Endothelial cell of umbilical vein (primary cell): ENCODE measurements around the gene COPS7A. TPM values are rescaled to one million over a fixed set of nuclear protein-coding genes. Genes with fewer than 3 reads are reported as not detected.

ENCODE experiments used
- BruUV-seq: library from RNA; stranded (reverse); fragments of 400-500 nt; replicated peaks from 2 replicates; lab custom pipeline; 2021; lab: Mats Ljungman, UMichigan
- CTCF ChIA-PET: fragments of 300-600, 350-600 bp; sonication (Branson Sonifier 250); formaldehyde crosslinking; loops from one replicate; lab custom pipeline; 2021; ENCODE audit warnings: antibody characterized with exemption, inconsistent platforms; lab: Charles Lee
- POLR2A ChIA-PET: fragments of 300-600, 350-600 bp; sonication (Branson Sonifier 250); formaldehyde crosslinking; loops from one replicate; lab custom pipeline; 2021; ENCODE audit warnings: antibody characterized with exemption, inconsistent platforms; lab: Charles Lee
- DNase-seq: peaks from one replicate; pipeline ENCODE4 v3.0.0-alpha.2; 2011; ENCODE audit warnings: low read depth, low spot score
- FAIRE-seq: peaks from 2 replicates; lab custom pipeline; 2011; peaks lifted over from hg19 to GRCh38; lab: Jason Lieb, UNC
- H2AFZ ChIP-seq: 2 replicates; pipeline ENCODE4 v1.6.0; 2012; ENCODE audit warnings: low read depth, low read length, control low read depth, inconsistent platforms
- H3K27ac ChIP-seq: 2 replicates; pipeline ENCODE4 v1.5.1; 2011; ENCODE audit warnings: low read depth, mild to moderate bottlenecking, control low read depth, low read length, moderate library complexity; ENCODE audit not compliant: insufficient read depth
- H3K27me3 ChIP-seq, 2 experiments: 2 replicates each; pipeline versions ENCODE4 v1.6.0 to v1.6.1; 2011; ENCODE audit warnings: low read length in 2 of 2, mixed read lengths in 1 of 2; ENCODE audit not compliant: control insufficient read depth in 2 of 2, insufficient read depth in 2 of 2
- H3K36me3 ChIP-seq, 2 experiments: 2 replicates in 1 of 2; 3 replicates in 1 of 2; pipeline ENCODE4 v1.5.1; 2011; ENCODE audit warnings: low read length in 2 of 2, mild to moderate bottlenecking in 1 of 2, moderate library complexity in 1 of 2; ENCODE audit not compliant: control insufficient read depth in 2 of 2, insufficient read depth in 2 of 2; ENCODE audit errors: extremely low read depth in 1 of 2
- H3K4me1 ChIP-seq: 3 replicates; pipeline ENCODE4 v1.5.1; 2011; ENCODE audit warnings: mild to moderate bottlenecking, low read length; ENCODE audit not compliant: control insufficient read depth, insufficient read depth; ENCODE audit errors: extremely low read depth
- H3K4me2 ChIP-seq: 2 replicates; pipeline ENCODE4 v1.6.1; 2011; ENCODE audit warnings: low read length, control low read depth, mixed read lengths; ENCODE audit not compliant: insufficient read depth
- H3K4me3 ChIP-seq, 3 experiments: fragments of 200-600 bp in 1 of 3; sonication (generic), shearing (Covaris generic) in 1 of 3; replicated peaks in 1 of 3; 2 replicates each; pipeline ENCODE4 v1.5.1; 2011 to 2016; ENCODE audit warnings: control low read depth in 3 of 3, low read length in 3 of 3, mild to moderate bottlenecking in 2 of 3, inconsistent platforms in 1 of 3, low read depth in 1 of 3, moderate library complexity in 1 of 3; ENCODE audit not compliant: insufficient read depth in 1 of 3
- H3K79me2 ChIP-seq: 2 replicates; pipeline ENCODE4 v1.6.0; 2012; ENCODE audit warnings: low read length, inconsistent platforms; ENCODE audit not compliant: control insufficient read depth, insufficient read depth
- H3K9ac ChIP-seq: replicated peaks from 2 replicates; pipeline ENCODE3; 2011; ENCODE audit warnings: low read length, control low read depth; ENCODE audit not compliant: insufficient read depth; ENCODE audit errors: extremely low read depth
- H3K9me1 ChIP-seq: replicated peaks from 3 replicates; pipeline ENCODE4 v1.6.0; 2011; ENCODE audit warnings: mild to moderate bottlenecking, low read length; ENCODE audit not compliant: control insufficient read depth, insufficient read depth; ENCODE audit errors: extremely low read depth
- H3K9me3 ChIP-seq: replicated peaks from 2 replicates; pipeline ENCODE4 v1.5.1; 2012; ENCODE audit warnings: low read length, inconsistent platforms; ENCODE audit not compliant: control insufficient read depth, insufficient read depth
- H4K20me1 ChIP-seq: replicated peaks from 2 replicates; pipeline ENCODE3; 2011; ENCODE audit warnings: mild to moderate bottlenecking, low read length; ENCODE audit not compliant: control insufficient read depth, insufficient read depth; ENCODE audit errors: extremely low read depth
- GATA2 ChIP-seq: IDR thresholded peaks from 2 replicates; pipeline ENCODE4 v1.7.0; 2011; ENCODE audit warnings: low read depth, mild to moderate bottlenecking, moderate library complexity, mixed read lengths, low read length; ENCODE audit not compliant: insufficient read length, insufficient read depth
- JUN ChIP-seq: IDR thresholded peaks from 2 replicates; pipeline ENCODE4 v1.6.1; 2011; ENCODE audit warnings: borderline replicate concordance, low read depth; ENCODE audit not compliant: insufficient read length, insufficient read depth
- MYC ChIP-seq: IDR thresholded peaks from one replicate; pipeline ENCODE4 v1.6.1; 2011; ENCODE audit warnings: mild to moderate bottlenecking, low read depth, low read length
- POLR2AphosphoS5 ChIP-seq: IDR thresholded peaks from 2 replicates; pipeline ENCODE4 v1.6.1; 2012; ENCODE audit warnings: low read depth, mild to moderate bottlenecking, control low read depth, low read length, moderate library complexity; ENCODE audit not compliant: insufficient read depth
- dilution Hi-C: fragments of 300-500 bp; cut with MboI; formaldehyde crosslinking; loops from one replicate; pipeline ENCODE4 v1.15.0; 2019; ENCODE audit warnings: low sequenced_read_pairs; ENCODE audit not compliant: extremely low pct_ligation_motif_present
- intact Hi-C: fragments of 100-400 bp; cut with micrococcal nuclease; formaldehyde crosslinking; loops from one replicate; pipeline ENCODE4 v1.10.0; 2022
- polyA plus RNA-seq, 4 experiments: library from polyadenylated mRNA; depleted of rRNA in 3 of 4; stranded (reverse) in 3 of 4; unstranded in 1 of 4; fragments of >200 nt; gene quantifications; 2 replicates each; pipeline versions ENCODE4 v1.2.1 to v1.2.3, GENCODE V29; 2011 to 2012; ENCODE audit warnings: missing spikeins in 1 of 4
- total RNA-seq: library from RNA; stranded (reverse); gene quantifications from 2 replicates; pipeline ENCODE4 v1.2.3, GENCODE V29; 2021
- TF ChIP-seq, protein P1 (sequence below), 2 donors: IDR thresholded peaks; 1 replicate in 1 of 2; 2 replicates in 1 of 2; pipeline ENCODE4 v1.5.1; 2011; ENCODE audit warnings: low read length in 2 of 2, mild to moderate bottlenecking in 2 of 2, moderate library complexity in 2 of 2, control low read depth in 1 of 2, inconsistent platforms in 1 of 2, low read depth in 1 of 2; ENCODE audit not compliant: insufficient read depth in 1 of 2; ENCODE audit errors: extremely low read depth in 1 of 2
- TF ChIP-seq, protein P2 (sequence below): IDR thresholded peaks from 2 replicates; pipeline ENCODE4 v1.6.1; 2011; ENCODE audit not compliant: insufficient read depth, insufficient read length

COPS7A gene
- total and polyA plus RNA-seq, 2 donors (not counting 3 experiments of a cell fraction or from before 2014, with no cell fraction given), result 41.1 to 104 TPM

DNA sequence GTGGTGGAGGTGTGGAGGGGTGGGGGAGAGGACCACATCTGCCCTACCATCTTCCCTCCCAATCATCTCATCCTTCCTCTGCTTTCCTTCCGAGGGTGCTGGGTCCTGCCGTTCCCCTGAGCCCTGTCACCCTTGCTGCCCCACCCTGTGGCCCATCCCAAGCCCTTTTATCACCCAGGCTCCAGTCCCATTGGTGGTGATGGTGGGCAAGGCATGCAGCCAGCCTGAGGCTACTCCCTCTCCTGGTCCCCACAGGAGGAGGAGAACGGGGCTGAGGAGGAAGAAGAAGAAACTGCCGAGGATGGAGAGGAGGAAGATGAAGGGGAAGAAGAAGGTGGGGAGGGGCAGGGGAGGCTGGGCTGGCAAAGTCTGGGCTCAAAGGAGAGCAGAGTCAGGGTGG, 45.8 kb downstream of the COPS7A start:
- ChIA-PET POLR2A (no interaction called here), CTCF (interaction anchor here (0.6 to 8.4 kb wide), 3 partner anchors 9 to 149 kb away, joined by 3 to 234 read pairs (median 70); partner anchors contain the start of gene MLF2)
- no TSS peak for BruUV-seq
- Histone ChIP-seq H3K4me2 (no peak overlapping the region), H3K9me1 (no peaks in the 10 kb centered on the region), H3K27ac (no peak overlapping the region), H3K9me3 (no peaks in the 10 kb centered on the region), H3K36me3 (peaks cover 0 to 24% of the 10 kb centered on the region in 2 experiments), H3K9ac (no peak overlapping the region), H2AFZ (no peak overlapping the region), H4K20me1 (no peaks in the 10 kb centered on the region), H3K27me3 (no peaks in the 10 kb centered on the region), H3K4me1 (peaks cover 26% of the 10 kb centered on the region), H3K4me3 (no peak overlapping the region), H3K79me2 (peaks cover 32% of the 10 kb centered on the region)
- TF ChIP-seq, protein P1, sequence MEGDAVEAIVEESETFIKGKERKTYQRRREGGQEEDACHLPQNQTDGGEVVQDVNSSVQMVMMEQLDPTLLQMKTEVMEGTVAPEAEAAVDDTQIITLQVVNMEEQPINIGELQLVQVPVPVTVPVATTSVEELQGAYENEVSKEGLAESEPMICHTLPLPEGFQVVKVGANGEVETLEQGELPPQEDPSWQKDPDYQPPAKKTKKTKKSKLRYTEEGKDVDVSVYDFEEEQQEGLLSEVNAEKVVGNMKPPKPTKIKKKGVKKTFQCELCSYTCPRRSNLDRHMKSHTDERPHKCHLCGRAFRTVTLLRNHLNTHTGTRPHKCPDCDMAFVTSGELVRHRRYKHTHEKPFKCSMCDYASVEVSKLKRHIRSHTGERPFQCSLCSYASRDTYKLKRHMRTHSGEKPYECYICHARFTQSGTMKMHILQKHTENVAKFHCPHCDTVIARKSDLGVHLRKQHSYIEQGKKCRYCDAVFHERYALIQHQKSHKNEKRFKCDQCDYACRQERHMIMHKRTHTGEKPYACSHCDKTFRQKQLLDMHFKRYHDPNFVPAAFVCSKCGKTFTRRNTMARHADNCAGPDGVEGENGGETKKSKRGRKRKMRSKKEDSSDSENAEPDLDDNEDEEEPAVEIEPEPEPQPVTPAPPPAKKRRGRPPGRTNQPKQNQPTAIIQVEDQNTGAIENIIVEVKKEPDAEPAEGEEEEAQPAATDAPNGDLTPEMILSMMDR (IDR thresholded peaks at IDR 0.05; ENCODE audit: extremely low read depth in 1 of 2, insufficient read depth in 1 of 2, low read depth in 1 of 2, low read length in 2 of 2), result no peak
- no peak for TF ChIP-seq GATA2
- no peak for TF ChIP-seq POLR2AphosphoS5
- no peak for TF ChIP-seq JUN
- TF ChIP-seq, protein P2, sequence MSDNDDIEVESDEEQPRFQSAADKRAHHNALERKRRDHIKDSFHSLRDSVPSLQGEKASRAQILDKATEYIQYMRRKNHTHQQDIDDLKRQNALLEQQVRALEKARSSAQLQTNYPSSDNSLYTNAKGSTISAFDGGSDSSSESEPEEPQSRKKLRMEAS, result no peak
- no peak for TF ChIP-seq MYC
- FAIRE-seq (no peak), DNase-seq (no peak)
- dilution Hi-C loops, result no loop called here
- intact Hi-C loops, result no loop called here
